ENCODE results near the gene C3orf70. TPM values are rescaled to one million over a fixed set of nuclear protein-coding genes. Genes with fewer than 3 reads are reported as not detected.

C3orf70 gene
- total and polyA plus RNA-seq, 12 donors = 0.75 to 2.2 (median 1.7) TPM

DNA sequence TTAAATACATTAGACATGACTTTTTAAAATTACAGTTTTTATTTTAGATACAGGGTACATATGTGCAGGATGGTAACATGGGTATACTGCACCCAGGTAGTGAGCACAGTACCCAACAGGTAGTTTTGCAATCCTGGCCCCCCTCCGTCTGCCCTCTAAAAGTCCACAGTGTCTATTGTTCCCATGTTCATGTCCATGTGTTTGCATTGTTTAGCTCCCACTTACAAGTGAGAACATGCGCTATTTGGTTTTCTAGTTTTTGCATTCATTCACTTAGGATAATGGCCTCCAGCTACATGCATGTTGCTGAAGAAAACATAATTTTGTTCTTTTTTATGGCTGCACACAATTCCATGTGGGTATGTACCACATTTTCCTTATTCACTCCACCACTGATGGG is 23.8 kb downstream of the C3orf70 start:
- 97 to 98% methylated on average over 2 of the region's 2 CpGs for WGBS, 2 donors
- Histone ChIP-seq H3K27ac (no peak overlapping the region), H3K9me3 (no peaks in the 10 kb centered on the region), H3K36me3 (no peaks in the 10 kb centered on the region), H3K27me3 (no peaks in the 10 kb centered on the region), H3K4me3 (no peak overlapping the region), H3K4me1 (peaks cover 0 to 2% (median 0%) of the 10 kb centered on the region in 9 donors)
- TF ChIP-seq, protein P1, sequence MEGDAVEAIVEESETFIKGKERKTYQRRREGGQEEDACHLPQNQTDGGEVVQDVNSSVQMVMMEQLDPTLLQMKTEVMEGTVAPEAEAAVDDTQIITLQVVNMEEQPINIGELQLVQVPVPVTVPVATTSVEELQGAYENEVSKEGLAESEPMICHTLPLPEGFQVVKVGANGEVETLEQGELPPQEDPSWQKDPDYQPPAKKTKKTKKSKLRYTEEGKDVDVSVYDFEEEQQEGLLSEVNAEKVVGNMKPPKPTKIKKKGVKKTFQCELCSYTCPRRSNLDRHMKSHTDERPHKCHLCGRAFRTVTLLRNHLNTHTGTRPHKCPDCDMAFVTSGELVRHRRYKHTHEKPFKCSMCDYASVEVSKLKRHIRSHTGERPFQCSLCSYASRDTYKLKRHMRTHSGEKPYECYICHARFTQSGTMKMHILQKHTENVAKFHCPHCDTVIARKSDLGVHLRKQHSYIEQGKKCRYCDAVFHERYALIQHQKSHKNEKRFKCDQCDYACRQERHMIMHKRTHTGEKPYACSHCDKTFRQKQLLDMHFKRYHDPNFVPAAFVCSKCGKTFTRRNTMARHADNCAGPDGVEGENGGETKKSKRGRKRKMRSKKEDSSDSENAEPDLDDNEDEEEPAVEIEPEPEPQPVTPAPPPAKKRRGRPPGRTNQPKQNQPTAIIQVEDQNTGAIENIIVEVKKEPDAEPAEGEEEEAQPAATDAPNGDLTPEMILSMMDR (IDR thresholded peaks at IDR 0.05) = no peak
- intact Hi-C loops (cut with DNase I) = no loop called here
- ATAC-seq (no peak), DNase-seq (no peak)

DNA sequence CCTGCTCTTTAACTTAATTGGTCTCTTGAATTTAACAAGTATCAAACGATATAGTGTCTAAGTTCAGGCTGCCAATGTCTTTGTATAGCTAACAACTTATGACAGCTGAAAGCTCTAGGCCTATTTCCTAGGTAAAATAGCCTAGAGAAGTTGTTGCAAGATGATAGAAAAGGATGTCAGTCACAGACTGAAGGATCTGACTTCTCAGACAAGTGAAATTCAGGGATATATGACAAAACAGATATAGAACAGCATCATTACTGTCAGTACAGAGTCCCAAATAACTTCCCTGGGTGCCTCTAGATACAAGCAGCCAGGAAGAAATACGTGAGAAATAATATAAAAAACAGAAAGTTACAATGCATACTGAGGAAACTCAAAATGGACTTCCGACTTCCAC is 26.7 kb downstream of the C3orf70 start:
- intact Hi-C loops (cut with DNase I) = no loop called here

DNA sequence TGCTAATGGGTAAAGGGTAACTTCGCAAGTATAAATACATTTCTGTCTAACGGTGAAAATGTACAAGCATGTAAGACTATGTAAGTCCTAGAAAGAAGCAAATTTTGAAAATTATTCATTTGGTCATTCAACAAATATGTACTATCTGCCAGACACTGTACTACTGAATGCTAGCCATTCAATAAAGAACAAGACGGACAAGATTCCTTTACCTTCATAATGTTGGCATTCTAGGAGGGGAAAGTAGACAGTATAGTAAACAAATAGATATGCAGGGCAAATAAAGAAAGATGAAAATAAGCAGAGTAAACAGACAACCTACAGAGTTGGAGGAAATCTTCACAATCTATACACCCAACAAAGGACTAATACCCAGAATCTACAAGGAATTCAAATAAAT is 32.7 kb downstream of the C3orf70 start:
- Histone ChIP-seq H3K27me3 (no peaks in the 10 kb centered on the region), H3K4me1 (no peaks in the 10 kb centered on the region), H3K9me3 (no peaks in the 10 kb centered on the region), H3K36me3 (no peaks in the 10 kb centered on the region), H3K27ac (no peak overlapping the region), H3K4me3 (no peak overlapping the region)
- ATAC-seq (no peak), DNase-seq (no peak)
- 97% methylated on average over 3 of the region's 3 CpGs for WGBS, 2 donors
- TF ChIP-seq, protein P1 (IDR thresholded peaks at IDR 0.05) = no peak
- intact Hi-C loops (cut with DNase I) = no loop called here

More for the DNA sequence above, 26.7 kb downstream of the C3orf70 start:
- ATAC-seq (no peak), DNase-seq (no peak)
- TF ChIP-seq, protein P1 (IDR thresholded peaks at IDR 0.05) = no peak
- peaks cover 0 to 2% (median 0%) of the 10 kb centered on the region in 9 donors for H3K4me1 ChIP-seq
- no peaks in the 10 kb centered on the region for H3K27me3 ChIP-seq
- H3K27ac ChIP-seq = no peak overlapping the region
- H3K9me3 ChIP-seq = no peaks in the 10 kb centered on the region
- 93 to 94% methylated on average over 3 of the region's 3 CpGs for WGBS, 2 donors
- no peak overlapping the region for H3K4me3 ChIP-seq
- H3K36me3 ChIP-seq = no peaks in the 10 kb centered on the region

DNA sequence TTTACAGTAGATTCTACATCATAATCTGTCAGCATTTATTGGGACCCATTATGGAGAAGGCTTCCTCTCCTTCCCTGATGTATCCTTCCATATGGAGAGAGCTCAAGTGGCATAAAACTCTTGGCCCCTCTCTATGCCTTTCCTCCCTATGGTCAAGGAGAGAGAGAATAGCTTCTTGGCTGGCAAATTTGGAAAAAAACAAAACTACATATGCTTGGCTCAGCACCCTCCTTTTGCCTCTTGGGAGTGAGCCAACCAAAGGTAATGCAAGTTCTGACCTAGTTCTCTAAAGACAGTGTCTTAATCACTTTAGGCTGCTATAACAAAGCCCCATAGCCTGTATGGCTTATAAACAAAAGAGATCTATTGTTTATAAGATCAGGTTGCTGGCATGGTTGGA is 37.5 kb downstream of the C3orf70 start:
- TF ChIP-seq, protein P1 (IDR thresholded peaks at IDR 0.05) = no peak
- Histone ChIP-seq H3K4me1 (no peaks in the 10 kb centered on the region), H3K27ac (no peak overlapping the region), H3K27me3 (no peaks in the 10 kb centered on the region), H3K9me3 (peaks cover 0 to 9% (median 0%) of the 10 kb centered on the region in 11 donors), H3K36me3 (no peaks in the 10 kb centered on the region), H3K4me3 (no peak overlapping the region)
- no peak for ATAC-seq
- no peak for DNase-seq
- intact Hi-C loops (cut with DNase I) = no loop called here
